CD8-positive, alpha-beta memory T cell (primary cell): Measurements from ENCODE around the gene KIAA0040. TPM values are rescaled to one million over a fixed set of nuclear protein-coding genes. Genes with fewer than 3 reads are reported as not detected.

Source experiments
- CTCF ChIA-PET: fragments of 350-600 bp; sonication (Branson Sonifier 250); formaldehyde crosslinking; loops from one replicate; lab custom pipeline; 2021; ENCODE audit warnings: antibody characterized with exemption; lab: Charles Lee
- POLR2A ChIA-PET: fragments of 350-600 bp; sonication (Branson Sonifier 250); formaldehyde crosslinking; loops from one replicate; lab custom pipeline; 2021; ENCODE audit warnings: antibody characterized with exemption; lab: Charles Lee
- DNase-seq, 5 donors: peaks; one replicate each; pipeline versions ENCODE4 v3.0.0 to v3.0.0-alpha.2; 2020 to 2022; ENCODE audit warnings: mixed read lengths in 1 of 5
- H3K27ac ChIP-seq: one replicate; pipeline ENCODE4 v1.7.0; 2013; ENCODE audit warnings: low read depth, mild to moderate bottlenecking, low read length, moderate library complexity
- H3K27me3 ChIP-seq: 2 replicates; pipeline ENCODE4 v1.7.0; 2013; ENCODE audit warnings: low read length, mild to moderate bottlenecking; ENCODE audit not compliant: insufficient read depth, poor library complexity, severe bottlenecking
- H3K36me3 ChIP-seq: 2 replicates; pipeline ENCODE4 v1.7.0; 2013; ENCODE audit warnings: mild to moderate bottlenecking, low read length, moderate library complexity; ENCODE audit not compliant: insufficient read depth
- H3K4me1 ChIP-seq: 2 replicates; pipeline ENCODE4 v1.7.0; 2013; ENCODE audit warnings: mild to moderate bottlenecking, low read length, moderate library complexity; ENCODE audit not compliant: insufficient read depth
- H3K4me3 ChIP-seq: 2 replicates; pipeline ENCODE4 v1.7.0; 2013; ENCODE audit warnings: mild to moderate bottlenecking, low read length
- H3K9me3 ChIP-seq: 2 replicates; pipeline ENCODE4 v1.7.0; 2013; ENCODE audit warnings: mild to moderate bottlenecking, low read length
- H3K27ac Mint-ChIP-seq, 8 donors: one replicate each; pipeline ENCODE4 v1.8.0; 2020 to 2021; ENCODE audit warnings: mixed read lengths in 8 of 8, mild to moderate bottlenecking in 6 of 8, inconsistent platforms in 3 of 8, moderate library complexity in 3 of 8
- H3K27me3 Mint-ChIP-seq, 2 donors: one replicate each; pipeline ENCODE4 v1.8.0; 2020 to 2021; ENCODE audit warnings: mixed read lengths in 2 of 2, mild to moderate bottlenecking in 1 of 2, moderate library complexity in 1 of 2
- H3K36me3 Mint-ChIP-seq, 3 donors: one replicate each; pipeline ENCODE4 v1.8.0; 2020 to 2021; ENCODE audit warnings: mixed read lengths in 3 of 3, inconsistent platforms in 1 of 3, mild to moderate bottlenecking in 1 of 3
- H3K4me1 Mint-ChIP-seq, 3 donors: one replicate each; pipeline ENCODE4 v1.8.0; 2020 to 2021; ENCODE audit warnings: mixed read lengths in 3 of 3, inconsistent platforms in 1 of 3, mild to moderate bottlenecking in 1 of 3
- H3K4me3 Mint-ChIP-seq, 7 donors: one replicate each; pipeline ENCODE4 v1.8.0; 2020 to 2021; ENCODE audit warnings: mixed read lengths in 7 of 7, mild to moderate bottlenecking in 6 of 7, moderate library complexity in 4 of 7, inconsistent platforms in 2 of 7
- H3K9me3 Mint-ChIP-seq, 5 donors: one replicate each; pipeline ENCODE4 v1.8.0; 2020 to 2022; ENCODE audit warnings: mixed read lengths in 5 of 5, mild to moderate bottlenecking in 3 of 5, moderate library complexity in 2 of 5, inconsistent platforms in 1 of 5
- polyA plus RNA-seq: library from polyadenylated mRNA; unstranded; fragments of 300-500 nt; fragmentation: Illumina TruSeq; gene quantifications from one replicate; pipeline ENCODE4 v1.2.3, GENCODE V29; 2021
- total RNA-seq, 2 experiments: library from RNA; stranded (reverse); gene quantifications; one replicate each; pipeline ENCODE4 v1.2.3, GENCODE V29; 2021

Gene KIAA0040
- total and polyA plus RNA-seq, 3 experiments from 2014 or later, result 30.4 to 39.3 (median 31.8) TPM

- CTCF ChIA-PET, result interaction anchor here (1.0 to 3.4 kb wide), 3 partner anchors 23 to 97 kb away, joined by 3 to 39 read pairs (median 5); no protein-coding TSS in a partner anchor
- no peaks in the 10 kb centered on the region for H3K27me3 ChIP-seq
- Mint-ChIP-seq H3K4me3 (no peak overlapping the region), H3K9me3 (no peaks in the 10 kb centered on the region), H3K36me3 (peaks cover 0 to 2% (median 0%) of the 10 kb centered on the region in 3 donors), H3K27ac (no peak overlapping the region), H3K4me1 (no peaks in the 10 kb centered on the region), H3K27me3 (peaks cover under 1 to 4% of the 10 kb centered on the region in 2 donors)
- no peak overlapping the region for H3K4me3 ChIP-seq
- no peak for DNase-seq
- POLR2A ChIA-PET, result no interaction called here
- H3K36me3 ChIP-seq, result no peaks in the 10 kb centered on the region
- no peak overlapping the region for H3K27ac ChIP-seq
- no peaks in the 10 kb centered on the region for H3K9me3 ChIP-seq
- H3K4me1 ChIP-seq, result no peaks in the 10 kb centered on the region
Measured at GRCh38 chr1:175126347-175126746, 66.2 kb downstream of the KIAA0040 start.

GRCh38 chr1:175124861-175125260, 67.7 kb downstream of the KIAA0040 start:
- no peak overlapping the region for H3K27ac ChIP-seq
- POLR2A ChIA-PET, result no interaction called here
- Mint-ChIP-seq H3K36me3 (peaks cover 0 to 3% (median 0%) of the 10 kb centered on the region in 3 donors), H3K4me3 (no peak overlapping the region), H3K27me3 (peaks cover 1 to 4% of the 10 kb centered on the region in 2 donors), H3K4me1 (no peaks in the 10 kb centered on the region), H3K9me3 (no peaks in the 10 kb centered on the region), H3K27ac (no peak overlapping the region)
- H3K4me1 ChIP-seq, result no peaks in the 10 kb centered on the region
- DNase-seq, result no peak
- H3K9me3 ChIP-seq, result no peaks in the 10 kb centered on the region
- no peaks in the 10 kb centered on the region for H3K27me3 ChIP-seq
- no peak overlapping the region for H3K4me3 ChIP-seq
- no peaks in the 10 kb centered on the region for H3K36me3 ChIP-seq
- CTCF ChIA-PET, result interaction anchor here (0.9 to 3.4 kb wide), 9 partner anchors 10 to 135 kb away, joined by 3 to 39 read pairs (median 4); no protein-coding TSS in a partner anchor

DNA sequence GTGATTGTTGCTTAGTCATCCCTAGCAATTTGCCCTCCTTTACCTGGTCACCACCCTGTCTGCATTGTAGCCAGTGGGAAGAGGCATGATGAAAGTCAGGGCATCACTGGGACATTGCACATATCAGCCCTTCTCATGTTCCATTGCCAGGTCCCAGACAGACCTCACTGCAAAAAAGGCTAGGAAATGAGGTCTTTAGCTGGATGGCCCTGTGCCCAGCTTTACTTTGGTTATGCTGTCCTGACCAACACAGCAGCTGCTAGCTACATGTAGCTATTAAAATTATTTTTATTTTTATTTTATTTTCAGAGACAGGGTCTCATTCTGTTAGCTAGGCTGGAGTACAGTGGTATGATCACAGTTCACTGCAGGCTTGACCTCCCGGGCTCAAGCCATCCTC, 72.1 kb downstream of the KIAA0040 start:
- peaks cover 0 to 3% (median 0%) of the 10 kb centered on the region in 3 donors for H3K36me3 Mint-ChIP-seq
- ChIA-PET POLR2A (no interaction called here), CTCF (interaction anchor here (1.1 to 1.6 kb wide), 3 partner anchors 12 to 91 kb away, joined by 3 to 5 read pairs (median 4); no protein-coding TSS in a partner anchor)
- Histone ChIP-seq H3K4me1 (no peaks in the 10 kb centered on the region), H3K27ac (no peak overlapping the region), H3K9me3 (no peaks in the 10 kb centered on the region), H3K27me3 (no peaks in the 10 kb centered on the region), H3K36me3 (no peaks in the 10 kb centered on the region), H3K4me3 (no peak overlapping the region)
- no peak overlapping the region for H3K27ac Mint-ChIP-seq
- H3K27me3 Mint-ChIP-seq, result peaks cover 7 to 16% of the 10 kb centered on the region in 2 donors
- DNase-seq, result no peak
- no peak overlapping the region for H3K4me3 Mint-ChIP-seq
- H3K9me3 Mint-ChIP-seq, result no peaks in the 10 kb centered on the region
- no peaks in the 10 kb centered on the region for H3K4me1 Mint-ChIP-seq

GRCh38 chr1:175118375-175119367, 73.9 kb downstream of the KIAA0040 start:
- no peak for DNase-seq
- H3K27me3 ChIP-seq, result no peaks in the 10 kb centered on the region
- no peak overlapping the region for H3K27ac ChIP-seq
- no peak overlapping the region for H3K4me3 ChIP-seq
- Mint-ChIP-seq H3K9me3 (peaks cover 6 to 7% (median 7%) of the 10 kb centered on the region in 5 donors), H3K27ac (no peak overlapping the region), H3K36me3 (peaks cover 0 to 5% (median 3%) of the 10 kb centered on the region in 3 donors), H3K4me3 (no peak overlapping the region), H3K4me1 (no peaks in the 10 kb centered on the region), H3K27me3 (peaks cover 11 to 32% of the 10 kb centered on the region in 2 donors)
- H3K9me3 ChIP-seq, result no peaks in the 10 kb centered on the region
- no peaks in the 10 kb centered on the region for H3K4me1 ChIP-seq
- ChIA-PET CTCF (interaction anchor here (1.6 kb wide), 1 partner anchor 26 kb away, joined by 4 read pairs; no protein-coding TSS in a partner anchor), POLR2A (no interaction called here)
- no peaks in the 10 kb centered on the region for H3K36me3 ChIP-seq

DNA sequence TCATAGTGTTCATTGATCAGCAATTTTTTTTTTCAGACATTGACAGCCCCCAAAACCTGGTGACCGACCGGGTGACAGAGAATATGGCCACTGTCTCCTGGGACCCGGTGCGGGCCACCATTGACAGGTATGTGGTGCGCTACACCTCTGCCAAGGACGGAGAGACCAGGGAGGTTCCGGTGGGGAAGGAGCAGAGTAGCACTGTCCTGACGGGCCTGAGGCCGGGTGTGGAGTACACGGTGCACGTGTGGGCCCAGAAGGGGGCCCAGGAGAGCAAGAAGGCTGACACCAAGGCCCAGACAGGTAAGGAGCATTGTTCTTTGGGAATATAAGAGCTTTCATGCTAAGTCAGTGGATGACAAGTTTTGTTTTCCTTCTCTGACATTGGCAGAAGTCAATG, 75.7 kb downstream of the KIAA0040 start:
- DNase-seq, result no peak
- no peak overlapping the region for H3K4me3 ChIP-seq
- Mint-ChIP-seq H3K9me3 (peaks cover 15 to 18% (median 17%) of the 10 kb centered on the region in 5 donors), H3K27ac (peak overlapping the region in 1 of 8 donors; percentile 78), H3K27me3 (peaks cover 11 to 42% of the 10 kb centered on the region in 2 donors), H3K4me1 (peaks cover 1 to 5% (median 5%) of the 10 kb centered on the region in 3 donors), H3K36me3 (peaks cover 0 to 6% (median 3%) of the 10 kb centered on the region in 3 donors), H3K4me3 (no peak overlapping the region)
- ChIA-PET POLR2A (no interaction called here), CTCF (no interaction called here)
- no peaks in the 10 kb centered on the region for H3K36me3 ChIP-seq
- H3K4me1 ChIP-seq, result no peaks in the 10 kb centered on the region
- no peaks in the 10 kb centered on the region for H3K9me3 ChIP-seq
- H3K27me3 ChIP-seq, result no peaks in the 10 kb centered on the region
- H3K27ac ChIP-seq, result no peak overlapping the region

GRCh38 chr1:175116210-175116798, 76.3 kb downstream of the KIAA0040 start:
- CTCF ChIA-PET, result no interaction called here

DNA sequence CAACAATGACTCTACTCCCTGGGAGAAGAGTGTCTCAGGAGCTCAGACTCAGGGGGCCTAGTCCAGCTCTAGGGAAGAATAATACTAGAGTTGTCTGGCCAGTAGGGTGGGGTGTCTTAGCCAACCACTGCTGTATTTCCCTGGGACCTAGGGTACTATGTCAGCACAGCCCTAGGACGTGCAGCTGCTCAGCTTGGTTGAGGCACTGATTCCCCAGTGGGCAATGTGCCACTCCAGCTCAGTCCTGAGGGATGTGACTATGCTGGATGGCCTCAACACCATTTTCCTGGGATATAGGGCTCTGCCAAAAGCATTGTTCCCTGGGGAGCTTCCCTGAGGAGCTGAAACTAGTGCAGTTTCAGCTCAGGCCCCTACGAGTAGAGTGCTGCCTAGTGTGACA, 77.6 kb downstream of the KIAA0040 start:
- no peak for DNase-seq
- peaks cover 1 to 5% (median 5%) of the 10 kb centered on the region in 3 donors for H3K4me1 Mint-ChIP-seq
- ChIA-PET POLR2A (no interaction called here), CTCF (no interaction called here)
- no peak overlapping the region for H3K4me3 Mint-ChIP-seq
- H3K9me3 Mint-ChIP-seq, result peaks cover 15 to 22% (median 17%) of the 10 kb centered on the region in 5 donors
- Histone ChIP-seq H3K4me1 (no peaks in the 10 kb centered on the region), H3K27me3 (no peaks in the 10 kb centered on the region), H3K4me3 (no peak overlapping the region), H3K27ac (no peak overlapping the region), H3K9me3 (no peaks in the 10 kb centered on the region), H3K36me3 (no peaks in the 10 kb centered on the region)
- H3K27me3 Mint-ChIP-seq, result peaks cover 11 to 52% of the 10 kb centered on the region in 2 donors
- peaks cover 0 to 6% (median 0%) of the 10 kb centered on the region in 3 donors for H3K36me3 Mint-ChIP-seq
- H3K27ac Mint-ChIP-seq, result no peak overlapping the region

More at GRCh38 chr1:175116210-175116798, 76.3 kb downstream of the KIAA0040 start:
- H3K4me3 Mint-ChIP-seq, result no peak overlapping the region
- H3K4me1 Mint-ChIP-seq, result peaks cover 1 to 5% (median 5%) of the 10 kb centered on the region in 3 donors
- H3K4me1 ChIP-seq, result no peaks in the 10 kb centered on the region
- DNase-seq, result no peak
- no peak overlapping the region for H3K27ac Mint-ChIP-seq
- no peaks in the 10 kb centered on the region for H3K27me3 ChIP-seq
- H3K4me3 ChIP-seq, result no peak overlapping the region
- H3K27ac ChIP-seq, result no peak overlapping the region
- no peaks in the 10 kb centered on the region for H3K36me3 ChIP-seq
- peaks cover 11 to 46% of the 10 kb centered on the region in 2 donors for H3K27me3 Mint-ChIP-seq
- POLR2A ChIA-PET, result no interaction called here
- H3K9me3 Mint-ChIP-seq, result peaks cover 15 to 22% (median 17%) of the 10 kb centered on the region in 5 donors
- H3K9me3 ChIP-seq, result no peaks in the 10 kb centered on the region
- peaks cover 0 to 6% (median under 1%) of the 10 kb centered on the region in 3 donors for H3K36me3 Mint-ChIP-seq
